ENCODE results near the gene POLR3GL.

The POLR3GL gene

DNA sequence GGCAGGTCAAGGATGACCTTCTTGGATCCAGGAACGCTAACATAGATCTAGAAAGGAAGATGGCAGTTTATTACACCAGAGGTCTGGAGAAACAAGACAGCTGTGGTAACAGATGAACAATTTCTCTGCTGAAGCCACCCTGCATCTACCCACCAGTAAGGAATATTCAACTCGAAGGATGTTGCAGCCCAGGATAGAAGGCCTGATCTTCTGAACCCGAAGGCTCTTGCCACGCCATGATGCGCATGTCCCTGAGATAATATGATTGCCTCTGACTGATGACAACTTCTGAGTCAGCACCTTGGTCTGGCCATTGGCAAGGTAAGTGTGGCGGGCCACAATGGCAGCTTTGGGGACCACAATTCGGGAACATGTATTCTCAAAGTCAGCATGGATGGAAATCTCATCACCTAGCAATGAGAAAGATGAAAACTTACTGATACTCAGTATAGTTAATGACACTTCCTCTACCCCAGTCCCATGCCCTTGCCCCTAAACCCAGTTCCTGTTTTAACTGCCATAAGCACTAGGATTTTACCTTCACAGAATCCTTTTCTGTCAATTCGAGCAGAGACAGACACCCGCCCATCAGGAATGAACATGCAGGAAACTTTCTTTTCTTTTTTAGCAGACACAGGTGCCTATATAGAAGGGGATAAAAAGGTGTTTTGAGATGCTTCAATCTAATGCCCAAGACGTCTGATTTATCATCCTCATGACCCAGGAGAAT is 30.1 kb downstream of the POLR3GL start:
- Mint-ChIP-seq H3K9me3 (no peaks in the 10 kb centered on the region), H3K27me3 (no peaks in the 10 kb centered on the region), H3K4me1 (peaks cover 61% of the 10 kb centered on the region), H3K4me3 (peak overlapping the region; percentile 97), H3K36me3 (peaks cover 54% of the 10 kb centered on the region), H3K27ac (peak overlapping the region; percentile 99)
- peak; percentile 57 for DNase-seq
- CTCF ChIA-PET, result interaction anchor here (6.1 to 11.5 kb wide), 2 partner anchors 13 to 15 kb away, joined by 37 to 132 read pairs; no protein-coding TSS in a partner anchor

GRCh38 chr1:145995148-145995881 is 30.8 kb downstream of the POLR3GL start:
- peaks cover 54% of the 10 kb centered on the region for H3K36me3 Mint-ChIP-seq
- H3K27ac Mint-ChIP-seq, result peak overlapping the region; percentile 99
- peaks cover 65% of the 10 kb centered on the region for H3K4me1 Mint-ChIP-seq
- H3K27me3 Mint-ChIP-seq, result no peaks in the 10 kb centered on the region
- DNase-seq, result no peak
- peak overlapping the region; percentile 97 for H3K4me3 Mint-ChIP-seq
- CTCF ChIA-PET, result interaction anchor here (1.0 to 11.5 kb wide), 3 partner anchors 8 to 16 kb away, joined by 3 to 132 read pairs (median 37); no protein-coding TSS in a partner anchor
- no peaks in the 10 kb centered on the region for H3K9me3 Mint-ChIP-seq

GRCh38 chr1:145995964-145996432 is 31.5 kb downstream of the POLR3GL start:
- H3K9me3 Mint-ChIP-seq, result no peaks in the 10 kb centered on the region
- CTCF ChIA-PET, result interaction anchor here (1.0 to 11.5 kb wide), 3 partner anchors 9 to 16 kb away, joined by 3 to 132 read pairs (median 37); no protein-coding TSS in a partner anchor
- H3K4me3 Mint-ChIP-seq, result peak overlapping the region; percentile 97
- peaks cover 53% of the 10 kb centered on the region for H3K36me3 Mint-ChIP-seq
- no peaks in the 10 kb centered on the region for H3K27me3 Mint-ChIP-seq
- H3K4me1 Mint-ChIP-seq, result peaks cover 60% of the 10 kb centered on the region
- peak overlapping the region; percentile 99 for H3K27ac Mint-ChIP-seq
- no peak for DNase-seq

DNA sequence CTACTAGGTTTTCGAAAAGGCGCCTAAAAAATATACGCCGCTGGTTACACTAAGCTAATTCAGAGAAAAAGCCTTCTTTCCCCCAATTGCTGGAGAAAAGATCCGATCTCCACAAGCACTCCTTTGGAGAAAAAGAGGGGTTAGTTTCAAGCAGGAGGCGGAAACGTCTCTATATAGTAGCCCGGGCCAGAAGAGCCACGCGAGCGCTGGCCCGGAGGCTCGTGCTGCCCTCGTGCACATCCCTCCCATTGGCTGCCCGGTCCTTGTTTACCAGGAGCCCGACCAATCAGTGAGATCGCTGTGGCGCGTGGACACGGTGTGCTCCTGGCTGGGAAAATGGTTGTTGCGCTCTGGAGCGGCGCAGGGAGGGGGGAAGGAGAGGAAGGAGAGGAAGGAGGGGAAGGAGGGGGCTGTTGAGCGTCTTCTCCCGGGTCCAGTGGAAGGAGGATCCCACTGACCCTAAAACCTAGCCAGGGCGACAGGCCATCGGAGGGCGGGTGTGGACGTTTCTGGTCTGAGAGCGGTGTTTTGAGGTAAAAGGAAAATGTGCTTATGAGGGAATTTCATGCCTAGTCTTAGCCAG is 32.0 kb downstream of the POLR3GL start, which contains the start of gene TXNIP:
TSS of gene TXNIP (minus strand) at position 147 of the 583 bp plus-strand sequence. CDS start 313 bp downstream, outside the sequence.
- CTCF ChIA-PET, result interaction anchor here (1.0 to 11.5 kb wide), 3 partner anchors 10 to 17 kb away, joined by 3 to 132 read pairs (median 37); no protein-coding TSS in a partner anchor

DNA sequence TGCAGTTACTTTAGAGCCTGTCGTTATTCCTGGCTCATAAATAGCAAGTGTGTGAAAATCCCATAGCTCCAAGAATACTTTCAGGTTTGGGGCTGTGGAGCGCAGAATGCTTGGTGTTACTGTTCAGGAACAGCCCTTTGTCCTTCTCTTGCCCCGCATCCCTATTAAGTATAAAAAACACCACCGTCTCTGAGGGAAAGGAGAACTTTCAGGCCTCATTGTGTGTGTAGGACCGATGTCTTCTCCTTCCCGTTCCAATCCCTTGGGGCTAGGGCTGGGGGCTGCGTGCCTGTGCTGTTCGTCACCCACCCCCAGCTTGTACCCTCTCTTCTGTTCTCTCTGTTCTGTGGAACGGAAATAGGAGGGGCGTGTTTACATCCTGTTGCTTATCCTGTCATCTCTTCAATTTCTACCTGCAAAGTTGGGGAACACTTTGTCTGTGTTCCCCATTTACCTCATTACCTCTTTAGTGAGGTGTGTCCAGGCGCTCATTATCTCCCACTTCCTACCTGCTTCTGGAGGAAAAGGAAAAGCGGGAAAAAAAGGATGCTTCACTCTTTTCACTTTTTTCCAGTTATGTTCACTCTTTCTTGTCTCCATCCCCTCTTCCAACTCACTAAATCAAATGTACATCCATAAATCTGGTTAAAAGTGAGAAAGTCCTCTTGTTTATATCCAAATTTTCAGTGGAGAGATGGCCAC is 32.7 kb downstream of the POLR3GL start:
- CTCF ChIA-PET, result interaction anchor here (6.1 to 11.5 kb wide), 2 partner anchors 10 to 18 kb away, joined by 37 to 132 read pairs; no protein-coding TSS in a partner anchor
- Mint-ChIP-seq H3K4me1 (peaks cover 58% of the 10 kb centered on the region), H3K36me3 (peaks cover 42% of the 10 kb centered on the region), H3K27me3 (no peaks in the 10 kb centered on the region), H3K9me3 (no peaks in the 10 kb centered on the region), H3K4me3 (peak overlapping the region; percentile 97), H3K27ac (peak overlapping the region; percentile 99)
- DNase-seq, result peak; percentile 79

More for the DNA sequence above, 32.0 kb downstream of the POLR3GL start, which contains the start of gene TXNIP:
- Mint-ChIP-seq H3K9me3 (no peaks in the 10 kb centered on the region), H3K27me3 (no peaks in the 10 kb centered on the region), H3K4me3 (peak within 1 kb of the TSS; percentile 97), H3K27ac (peak within 1 kb of the TSS; percentile 99), H3K4me1 (peaks cover 60% of the 10 kb centered on the region), H3K36me3 (peaks cover 48% of the 10 kb centered on the region)
- peak; percentile 98 for DNase-seq

- no peak for DNase-seq
- H3K27me3 Mint-ChIP-seq, result no peaks in the 10 kb centered on the region
Measured at GRCh38 chr1:145997718-145998023, 33.2 kb downstream of the POLR3GL start.

GRCh38 chr1:145999321-146000024 is 35.0 kb downstream of the POLR3GL start:
- Mint-ChIP-seq H3K36me3 (peaks cover 20% of the 10 kb centered on the region), H3K4me3 (peak overlapping the region; percentile 47), H3K27me3 (no peaks in the 10 kb centered on the region), H3K9me3 (no peaks in the 10 kb centered on the region), H3K4me1 (peaks cover 52% of the 10 kb centered on the region), H3K27ac (peak overlapping the region; percentile 99)
- CTCF ChIA-PET, result no interaction called here
- DNase-seq, result peak; percentile 46

More at GRCh38 chr1:145997718-145998023, 33.2 kb downstream of the POLR3GL start:
- peak overlapping the region; percentile 99 for H3K27ac Mint-ChIP-seq
- CTCF ChIA-PET, result interaction anchor here (1.1 to 11.5 kb wide), 3 partner anchors 9 to 20 kb away, joined by 4 to 132 read pairs (median 37); no protein-coding TSS in a partner anchor
- H3K36me3 Mint-ChIP-seq, result peaks cover 38% of the 10 kb centered on the region
- peak overlapping the region; percentile 97 for H3K4me3 Mint-ChIP-seq
- no peaks in the 10 kb centered on the region for H3K9me3 Mint-ChIP-seq
- peaks cover 53% of the 10 kb centered on the region for H3K4me1 Mint-ChIP-seq

DNA sequence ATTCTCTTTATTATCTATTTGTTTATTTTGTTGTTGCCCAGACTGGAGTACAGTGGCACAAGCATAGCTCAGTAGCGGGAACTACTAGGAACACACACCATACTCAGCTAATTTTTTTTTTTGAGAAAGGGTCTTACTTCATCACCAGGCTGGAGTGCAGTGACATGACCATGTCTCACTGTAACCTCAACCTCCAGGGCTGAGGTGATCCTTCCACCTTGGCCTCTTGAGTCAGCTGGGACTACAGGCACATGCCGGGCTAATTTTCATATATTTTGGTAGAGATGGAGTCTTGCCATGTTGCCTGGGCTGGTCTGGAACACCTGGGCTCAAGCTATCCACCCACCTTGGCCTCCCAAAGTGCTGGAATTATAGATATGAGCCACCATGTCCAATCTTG is 37.2 kb downstream of the POLR3GL start:
- Mint-ChIP-seq H3K36me3 (no peaks in the 10 kb centered on the region), H3K9me3 (no peaks in the 10 kb centered on the region), H3K4me1 (peaks cover 73% of the 10 kb centered on the region), H3K4me3 (no peak overlapping the region), H3K27me3 (no peaks in the 10 kb centered on the region), H3K27ac (no peak overlapping the region)
- CTCF ChIA-PET, result interaction anchor here (1.8 kb wide), 1 partner anchor 22 kb away, joined by 9 read pairs; no protein-coding TSS in a partner anchor
- DNase-seq, result no peak

DNA sequence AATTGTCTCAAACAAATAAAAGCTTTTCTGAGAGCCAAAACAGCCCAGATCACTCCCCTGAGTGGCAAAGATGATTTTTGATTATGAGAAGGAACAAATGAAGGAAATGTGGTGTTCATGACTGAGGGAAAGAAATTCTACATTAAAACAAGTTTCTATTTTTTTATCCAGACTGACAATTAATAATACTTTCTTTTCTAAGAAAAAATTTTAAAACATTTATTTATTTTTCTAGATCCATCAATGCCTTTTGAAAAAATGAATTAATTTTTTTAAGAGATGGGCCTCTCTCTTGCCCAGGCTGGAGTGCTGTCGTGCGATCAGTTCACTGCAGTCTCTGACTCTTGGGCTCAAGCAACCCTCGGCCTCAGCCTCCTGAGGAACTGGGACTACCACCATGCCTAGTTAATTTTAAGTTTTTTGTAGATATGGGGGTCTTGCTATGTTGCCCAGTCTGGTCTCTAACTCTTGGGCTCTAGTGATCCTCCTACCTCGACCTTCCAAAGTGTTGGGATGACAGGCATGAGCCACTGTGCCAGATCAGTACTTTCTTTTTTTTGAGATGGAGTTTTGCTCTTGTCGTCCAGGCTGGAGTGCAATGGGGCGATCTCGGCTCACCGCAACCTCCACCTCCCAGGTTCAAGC is 43.1 kb downstream of the POLR3GL start:
- H3K27ac Mint-ChIP-seq, result peak overlapping the region; percentile 91
- H3K9me3 Mint-ChIP-seq, result no peaks in the 10 kb centered on the region
- H3K4me3 Mint-ChIP-seq, result peak overlapping the region; percentile 54

DNA sequence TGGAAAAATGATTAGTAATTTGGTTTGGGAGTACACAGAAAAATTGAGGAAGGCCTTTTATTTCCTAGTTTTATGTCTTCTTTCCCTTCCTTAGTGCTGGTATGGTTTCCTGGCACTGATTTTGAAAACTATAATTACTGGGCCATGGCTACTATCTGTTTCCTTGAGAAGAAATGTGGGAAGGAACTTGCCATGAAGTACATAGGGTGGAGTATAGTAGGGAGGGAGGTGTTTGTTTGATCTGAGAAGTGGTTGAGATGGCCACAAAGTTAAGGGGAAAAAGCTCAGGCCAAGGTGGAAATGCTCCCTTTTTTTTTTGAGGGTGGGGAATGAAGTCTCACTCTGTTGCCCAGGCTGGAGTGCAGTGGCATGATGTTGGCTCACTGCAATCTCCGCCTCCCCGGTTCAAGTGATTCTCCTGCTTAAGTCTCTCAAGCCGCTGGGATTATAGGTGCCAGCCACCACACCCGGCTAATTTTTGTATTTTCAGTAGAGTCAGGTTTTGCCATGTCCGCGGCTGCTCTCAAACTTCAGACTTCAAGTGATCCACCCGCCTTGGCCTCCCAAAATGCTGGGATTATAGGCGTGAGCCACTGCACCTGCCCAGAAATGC is 45.7 kb downstream of the POLR3GL start:
- Mint-ChIP-seq H3K27me3 (peaks cover 5% of the 10 kb centered on the region), H3K4me3 (no peak overlapping the region)

More for the DNA sequence above, 43.1 kb downstream of the POLR3GL start:
- CTCF ChIA-PET, result interaction anchor here (0.7 to 8.8 kb wide), 7 partner anchors 12 to 161 kb away, joined by 3 to 154 read pairs (median 6); partner anchors contain the start of genes NUDT17 and TXNIP
- Mint-ChIP-seq H3K4me1 (peaks cover 53% of the 10 kb centered on the region), H3K27me3 (no peaks in the 10 kb centered on the region), H3K36me3 (no peaks in the 10 kb centered on the region)
- no peak for DNase-seq

DNA sequence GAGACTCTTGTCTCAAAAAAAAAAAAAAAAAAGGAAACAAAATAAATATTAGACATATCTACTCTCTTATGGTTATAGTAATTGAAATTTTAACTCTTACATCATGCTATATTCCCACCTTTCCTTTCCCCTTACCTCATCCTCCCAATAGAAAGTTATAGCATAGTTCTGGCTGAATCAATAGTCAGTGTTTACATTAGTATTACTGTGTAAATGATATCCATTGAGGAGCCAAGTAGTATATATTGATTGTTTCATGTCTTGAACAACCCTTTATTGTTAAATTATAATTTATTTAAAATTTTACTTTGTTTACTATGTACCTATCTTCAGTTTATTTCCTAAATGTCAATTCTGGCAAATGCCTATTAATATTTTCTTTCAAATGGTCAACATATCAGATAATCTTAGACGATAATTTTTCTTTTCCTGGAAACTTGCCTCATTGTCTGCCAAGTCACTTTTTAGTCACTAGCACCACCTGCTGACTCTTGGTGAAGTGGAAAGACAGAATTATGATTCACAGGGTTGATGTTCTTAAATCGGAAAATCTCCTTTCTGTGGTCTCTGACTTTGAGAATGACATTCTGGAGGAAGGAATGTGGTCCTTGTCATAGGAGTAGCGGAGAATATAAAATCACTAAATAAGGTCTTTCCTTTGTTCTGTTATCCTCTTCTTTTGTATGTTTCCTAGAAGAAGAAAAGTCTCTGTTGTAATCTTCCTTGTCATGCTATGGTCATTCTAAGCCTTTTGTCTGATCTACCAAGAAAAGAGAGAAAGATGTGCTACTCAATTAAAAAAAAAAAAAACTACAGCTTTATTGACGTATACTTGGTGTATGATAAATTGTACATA is 48.4 kb downstream of the POLR3GL start:
- Mint-ChIP-seq H3K4me3 (no peak overlapping the region), H3K4me1 (peaks cover 16% of the 10 kb centered on the region), H3K27me3 (peaks cover 27% of the 10 kb centered on the region), H3K36me3 (no peaks in the 10 kb centered on the region), H3K27ac (no peak overlapping the region), H3K9me3 (no peaks in the 10 kb centered on the region)
- CTCF ChIA-PET, result interaction anchor here (0.6 to 8.8 kb wide), 8 partner anchors 15 to 166 kb away, joined by 3 to 154 read pairs (median 4); partner anchors contain the start of genes NUDT17 and PIAS3
- DNase-seq, result peak; percentile 75

More for the DNA sequence above, 45.7 kb downstream of the POLR3GL start:
- Mint-ChIP-seq H3K4me1 (peaks cover 41% of the 10 kb centered on the region), H3K27ac (no peak overlapping the region), H3K9me3 (no peaks in the 10 kb centered on the region), H3K36me3 (no peaks in the 10 kb centered on the region)
- DNase-seq, result no peak
- CTCF ChIA-PET, result interaction anchor here (1.0 to 8.8 kb wide), 6 partner anchors 31 to 163 kb away, joined by 3 to 154 read pairs (median 17); partner anchors contain the start of gene NUDT17

All from activated naive CD4-positive, alpha-beta T cell treated with anti-CD3 and anti-CD28 coated beads, Interleukin-2, amount 10 ng/mL, durations not matched to agents 7 days and 5 days (primary cell).